Panc1 (cell line): Measurements from ENCODE around the gene RBM19. TPM values are rescaled to one million over a fixed set of nuclear protein-coding genes. Genes with fewer than 3 reads are reported as not detected.

Source experiments
- ATAC-seq: fragments of 200-7000 bp; cut with Tn5 transposase; 2 replicates; pipeline ENCODE4 v1.9.1; 2020; ENCODE audit warnings: mild to moderate bottlenecking, moderate library complexity
- BruUV-seq: library from RNA; stranded (reverse); fragments of 400-500 nt; replicated peaks from 2 replicates; lab custom pipeline; 2021; lab: Mats Ljungman, UMichigan
- CTCF ChIA-PET: fragments of 300-600 bp; sonication (Branson Sonifier 250); formaldehyde crosslinking; loops from one replicate; lab custom pipeline; 2022; ENCODE audit warnings: antibody characterized with exemption; lab: Charles Lee
- POLR2A ChIA-PET: fragments of 300-600 bp; sonication (Branson Sonifier 250); formaldehyde crosslinking; loops from one replicate; lab custom pipeline; 2022; ENCODE audit warnings: antibody characterized with exemption; lab: Charles Lee
- DNase-seq: peaks from one replicate; pipeline ENCODE4 v3.0.0-alpha.2; 2010; ENCODE audit warnings: low read depth, low spot score
- H3K27ac ChIP-seq: 2 replicates; pipeline ENCODE4 v1.5.1; 2011; ENCODE audit warnings: mild to moderate bottlenecking, low read length, inconsistent platforms
- H3K27me3 ChIP-seq: fragments of 200-500 bp; sonication (Bioruptor generic); 2 replicates; pipeline ENCODE4 v1.6.0; 2014; ENCODE audit warnings: low read length, inconsistent platforms; ENCODE audit not compliant: control insufficient read depth, insufficient read depth
- H3K36me3 ChIP-seq: fragments of 200-500 bp; sonication (Bioruptor generic); 2 replicates; pipeline ENCODE4 v1.5.1; 2014; ENCODE audit warnings: inconsistent platforms, mild to moderate bottlenecking, low read length, moderate library complexity; ENCODE audit not compliant: control insufficient read depth, insufficient read depth
- H3K4me1 ChIP-seq: 2 replicates; pipeline ENCODE4 v1.5.1; 2011; ENCODE audit warnings: inconsistent platforms, mild to moderate bottlenecking, low read length, moderate library complexity; ENCODE audit not compliant: control insufficient read depth, insufficient read depth
- H3K4me3 ChIP-seq, 2 experiments: 2 replicates each; pipeline ENCODE4 v1.5.1; 2011 to 2012; ENCODE audit warnings: low read depth in 2 of 2, low read length in 2 of 2, mild to moderate bottlenecking in 2 of 2, inconsistent platforms in 1 of 2, moderate library complexity in 1 of 2
- H3K9me3 ChIP-seq: fragments of 200-500 bp; sonication (Bioruptor generic); 2 replicates; pipeline ENCODE4 v1.5.1; 2014; ENCODE audit warnings: low read depth, mild to moderate bottlenecking, inconsistent platforms, low read length, moderate library complexity; ENCODE audit not compliant: control insufficient read depth, insufficient read depth
- POLR2AphosphoS5 ChIP-seq: IDR thresholded peaks from 2 replicates; pipeline ENCODE4 v1.6.1; 2012; ENCODE audit warnings: mild to moderate bottlenecking, low read depth, low read length, moderate library complexity
- SIN3A ChIP-seq: IDR thresholded peaks from 2 replicates; pipeline ENCODE4 v1.6.1; 2012; ENCODE audit warnings: low read depth, mild to moderate bottlenecking, low read length, moderate library complexity, borderline replicate concordance; ENCODE audit not compliant: insufficient read depth
- TCF7L2 ChIP-seq: IDR thresholded peaks from 2 replicates; pipeline ENCODE4 v1.6.1; 2011; ENCODE audit warnings: mild to moderate bottlenecking, low read depth, low read length, inconsistent platforms
- in situ Hi-C: cut with HindIII; loops from 2 replicates; pipeline ENCODE4 v1.10.0; 2016; ENCODE audit warnings: low sequenced_read_pairs, low pct_unique_long_range_greater_than_20kb
- intact Hi-C: fragments of 100-400 bp; cut with micrococcal nuclease; formaldehyde crosslinking; loops from one replicate; pipeline ENCODE4 v1.10.0; 2022; ENCODE audit not compliant: unreplicated experiment
- total RNA-seq: library from RNA; stranded (reverse); gene quantifications from one replicate; pipeline ENCODE4 v1.2.1, GENCODE V29; 2021; ENCODE audit not compliant: unreplicated experiment
- TF ChIP-seq, protein P1 (sequence below): fragments of 450-650 bp; IDR thresholded peaks from 2 replicates; pipeline ENCODE4 v1.5.1; 2017; ENCODE audit warnings: mild to moderate bottlenecking
- TF ChIP-seq, protein P2 (sequence below), 2 experiments: IDR thresholded peaks; 2 replicates each; pipeline ENCODE4 v1.6.1; 2011 to 2012; ENCODE audit warnings: low read depth in 2 of 2, control low read depth in 1 of 2, low read length in 1 of 2, mild to moderate bottlenecking in 1 of 2, moderate library complexity in 1 of 2; ENCODE audit not compliant: insufficient read depth in 1 of 2

RBM19 gene
- total RNA-seq, 1 experiment from 2014 or later = 44.8 TPM

DNA sequence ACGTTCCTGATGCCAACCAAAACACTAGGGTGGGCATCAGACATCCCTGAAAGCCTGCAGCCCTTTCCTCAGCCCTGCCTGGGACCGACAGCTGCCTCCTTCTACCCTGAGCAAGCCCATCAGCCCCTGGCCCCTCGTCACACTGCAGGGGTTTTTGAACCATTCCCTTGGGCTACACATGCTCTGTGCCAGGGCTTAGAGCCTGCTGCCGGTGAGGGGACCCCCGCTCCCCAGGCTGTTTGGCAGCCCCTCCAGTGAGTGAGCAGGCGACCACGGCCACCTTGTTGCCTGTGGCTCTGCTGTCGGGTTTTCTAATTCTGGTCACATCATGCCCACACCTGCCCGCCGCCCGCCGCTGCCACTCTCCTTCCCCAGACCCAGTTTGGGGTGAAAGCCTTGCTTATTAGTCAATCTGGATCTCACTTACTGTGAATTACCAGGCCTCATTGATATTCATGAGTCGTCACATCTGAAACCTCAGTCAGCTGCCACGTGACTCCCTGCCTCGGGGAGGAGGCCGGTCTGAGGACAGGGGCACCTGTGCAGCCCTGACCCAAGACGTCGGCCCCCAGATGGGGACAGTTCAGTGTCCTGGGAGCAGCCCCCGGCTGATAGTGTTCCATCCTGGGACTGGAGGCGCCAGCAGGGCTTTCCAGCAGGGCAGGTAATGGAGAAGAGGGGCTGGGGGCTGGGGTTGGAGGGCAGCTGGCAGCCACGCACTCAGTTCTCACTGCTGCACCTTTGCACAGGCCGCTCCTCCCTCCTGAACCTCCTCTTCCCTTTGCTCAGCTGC is 163.0 kb downstream of the RBM19 start:
- in situ Hi-C loops (no loop called here), intact Hi-C loops (no loop called here)
- CTCF ChIA-PET = no interaction called here
- H3K27me3 ChIP-seq = no peaks in the 10 kb centered on the region
- no peaks in the 10 kb centered on the region for H3K36me3 ChIP-seq
- TF ChIP-seq, protein P1, sequence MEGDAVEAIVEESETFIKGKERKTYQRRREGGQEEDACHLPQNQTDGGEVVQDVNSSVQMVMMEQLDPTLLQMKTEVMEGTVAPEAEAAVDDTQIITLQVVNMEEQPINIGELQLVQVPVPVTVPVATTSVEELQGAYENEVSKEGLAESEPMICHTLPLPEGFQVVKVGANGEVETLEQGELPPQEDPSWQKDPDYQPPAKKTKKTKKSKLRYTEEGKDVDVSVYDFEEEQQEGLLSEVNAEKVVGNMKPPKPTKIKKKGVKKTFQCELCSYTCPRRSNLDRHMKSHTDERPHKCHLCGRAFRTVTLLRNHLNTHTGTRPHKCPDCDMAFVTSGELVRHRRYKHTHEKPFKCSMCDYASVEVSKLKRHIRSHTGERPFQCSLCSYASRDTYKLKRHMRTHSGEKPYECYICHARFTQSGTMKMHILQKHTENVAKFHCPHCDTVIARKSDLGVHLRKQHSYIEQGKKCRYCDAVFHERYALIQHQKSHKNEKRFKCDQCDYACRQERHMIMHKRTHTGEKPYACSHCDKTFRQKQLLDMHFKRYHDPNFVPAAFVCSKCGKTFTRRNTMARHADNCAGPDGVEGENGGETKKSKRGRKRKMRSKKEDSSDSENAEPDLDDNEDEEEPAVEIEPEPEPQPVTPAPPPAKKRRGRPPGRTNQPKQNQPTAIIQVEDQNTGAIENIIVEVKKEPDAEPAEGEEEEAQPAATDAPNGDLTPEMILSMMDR = no peak
- no peak for TF ChIP-seq SIN3A
- TF ChIP-seq POLR2AphosphoS5 = no peak
- TF ChIP-seq TCF7L2 = no peak
- TF ChIP-seq, protein P2, sequence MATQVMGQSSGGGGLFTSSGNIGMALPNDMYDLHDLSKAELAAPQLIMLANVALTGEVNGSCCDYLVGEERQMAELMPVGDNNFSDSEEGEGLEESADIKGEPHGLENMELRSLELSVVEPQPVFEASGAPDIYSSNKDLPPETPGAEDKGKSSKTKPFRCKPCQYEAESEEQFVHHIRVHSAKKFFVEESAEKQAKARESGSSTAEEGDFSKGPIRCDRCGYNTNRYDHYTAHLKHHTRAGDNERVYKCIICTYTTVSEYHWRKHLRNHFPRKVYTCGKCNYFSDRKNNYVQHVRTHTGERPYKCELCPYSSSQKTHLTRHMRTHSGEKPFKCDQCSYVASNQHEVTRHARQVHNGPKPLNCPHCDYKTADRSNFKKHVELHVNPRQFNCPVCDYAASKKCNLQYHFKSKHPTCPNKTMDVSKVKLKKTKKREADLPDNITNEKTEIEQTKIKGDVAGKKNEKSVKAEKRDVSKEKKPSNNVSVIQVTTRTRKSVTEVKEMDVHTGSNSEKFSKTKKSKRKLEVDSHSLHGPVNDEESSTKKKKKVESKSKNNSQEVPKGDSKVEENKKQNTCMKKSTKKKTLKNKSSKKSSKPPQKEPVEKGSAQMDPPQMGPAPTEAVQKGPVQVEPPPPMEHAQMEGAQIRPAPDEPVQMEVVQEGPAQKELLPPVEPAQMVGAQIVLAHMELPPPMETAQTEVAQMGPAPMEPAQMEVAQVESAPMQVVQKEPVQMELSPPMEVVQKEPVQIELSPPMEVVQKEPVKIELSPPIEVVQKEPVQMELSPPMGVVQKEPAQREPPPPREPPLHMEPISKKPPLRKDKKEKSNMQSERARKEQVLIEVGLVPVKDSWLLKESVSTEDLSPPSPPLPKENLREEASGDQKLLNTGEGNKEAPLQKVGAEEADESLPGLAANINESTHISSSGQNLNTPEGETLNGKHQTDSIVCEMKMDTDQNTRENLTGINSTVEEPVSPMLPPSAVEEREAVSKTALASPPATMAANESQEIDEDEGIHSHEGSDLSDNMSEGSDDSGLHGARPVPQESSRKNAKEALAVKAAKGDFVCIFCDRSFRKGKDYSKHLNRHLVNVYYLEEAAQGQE (IDR thresholded peaks at IDR 0.05; ENCODE audit: insufficient read depth in 1 of 2, low read depth in 2 of 2, low read length in 1 of 2) = no peak
- H3K4me1 ChIP-seq = no peaks in the 10 kb centered on the region
- ATAC-seq = no peak
- POLR2A ChIA-PET = no interaction called here
- H3K27ac ChIP-seq = no peak overlapping the region
- BruUV-seq = no TSS peak
- no peaks in the 10 kb centered on the region for H3K9me3 ChIP-seq
- no peak overlapping the region for H3K4me3 ChIP-seq
- no peak for DNase-seq

DNA sequence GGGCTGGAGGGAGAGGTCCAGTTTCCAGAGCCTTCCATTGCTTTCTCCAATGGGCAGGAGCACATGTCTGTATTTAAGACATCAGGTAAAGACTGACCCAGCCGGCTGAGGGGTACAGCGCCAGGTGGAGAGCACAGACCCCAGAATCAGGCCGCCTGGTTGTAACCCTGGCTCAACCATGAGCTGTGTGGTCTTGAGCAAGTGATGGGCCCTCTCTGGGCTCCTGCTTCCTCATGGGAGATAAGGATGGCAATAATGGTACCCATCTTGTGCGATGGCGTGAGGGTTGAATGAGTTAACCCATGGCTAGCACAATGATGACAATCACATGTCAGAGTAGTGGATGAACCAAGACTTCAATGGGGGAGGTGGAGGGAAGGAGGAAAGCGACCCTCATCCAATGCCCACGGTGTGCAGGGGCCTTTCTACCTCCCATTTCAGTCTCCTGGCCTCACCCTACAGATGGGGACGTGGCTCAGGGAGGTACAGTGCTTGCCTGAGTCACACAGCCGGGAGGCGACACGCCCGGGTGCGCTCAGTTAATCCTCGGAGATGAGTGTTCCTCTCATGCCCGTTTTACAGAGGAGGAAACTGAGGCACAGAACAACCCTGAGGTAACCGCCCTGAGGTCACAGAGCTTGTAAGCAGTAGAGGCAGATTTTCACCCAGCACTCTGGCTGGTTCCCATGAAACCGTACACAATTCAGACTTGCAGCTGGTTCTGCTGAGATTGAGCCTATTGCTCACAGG is 163.9 kb downstream of the RBM19 start:
- Histone ChIP-seq H3K27ac (no peak overlapping the region), H3K9me3 (no peaks in the 10 kb centered on the region), H3K27me3 (no peaks in the 10 kb centered on the region), H3K4me1 (no peaks in the 10 kb centered on the region), H3K4me3 (no peak overlapping the region), H3K36me3 (no peaks in the 10 kb centered on the region)
- CTCF ChIA-PET = no interaction called here
- ATAC-seq (0 out of 2 replicates have a peak, but pooled peaks have one; percentile 43), DNase-seq (no peak)
- intact Hi-C loops = no loop called here
- POLR2A ChIA-PET = no interaction called here
- BruUV-seq = no TSS peak
- no peak for TF ChIP-seq TCF7L2
- TF ChIP-seq SIN3A = no peak
- TF ChIP-seq, protein P1 = no peak
- TF ChIP-seq POLR2AphosphoS5 = no peak
- TF ChIP-seq, protein P2 (IDR thresholded peaks at IDR 0.05; ENCODE audit: insufficient read depth in 1 of 2, low read depth in 2 of 2, low read length in 1 of 2) = no peak
- in situ Hi-C loops = no loop called here
